IPS DF 6.9 (cell line): Measurements from ENCODE around the gene PBX3.

Experiments used
- DNase-seq: peaks from one replicate; pipeline ENCODE4 v3.0.0-alpha.2; 2013; ENCODE audit warnings: low read depth, low spot score
- H3K27ac ChIP-seq: one replicate; pipeline ENCODE4 v1.5.1; 2013; ENCODE audit warnings: low read length, control low read depth
- H3K27me3 ChIP-seq: 2 replicates; pipeline ENCODE4 v1.6.1; 2013; ENCODE audit warnings: mild to moderate bottlenecking, low read length; ENCODE audit not compliant: control insufficient read depth, insufficient read depth
- H3K36me3 ChIP-seq: 2 replicates; pipeline ENCODE4 v1.6.1; 2013; ENCODE audit warnings: low read length; ENCODE audit not compliant: control insufficient read depth, insufficient read depth
- H3K4me1 ChIP-seq: 2 replicates; pipeline ENCODE4 v1.6.1; 2013; ENCODE audit warnings: low read length; ENCODE audit not compliant: control insufficient read depth, insufficient read depth
- H3K4me3 ChIP-seq: 2 replicates; pipeline ENCODE4 v1.5.1; 2013; ENCODE audit warnings: mild to moderate bottlenecking, low read length
- H3K9me3 ChIP-seq: 2 replicates; pipeline ENCODE4 v1.6.1; 2013; ENCODE audit warnings: low read length, inconsistent platforms; ENCODE audit not compliant: control insufficient read depth, insufficient read depth
- WGBS: extraction: QIAGEN DNeasy Blood & Tissue Kit; methylation state at CpG from one replicate; pipeline ENCODE4 v1.1.7; 2013; ENCODE audit warnings: mixed read lengths, missing lambda C conversion rate; ENCODE audit not compliant: insufficient read length, insufficient coverage; 5-methylcytosine and 5-hydroxymethylcytosine counted together

PBX3 gene

DNA sequence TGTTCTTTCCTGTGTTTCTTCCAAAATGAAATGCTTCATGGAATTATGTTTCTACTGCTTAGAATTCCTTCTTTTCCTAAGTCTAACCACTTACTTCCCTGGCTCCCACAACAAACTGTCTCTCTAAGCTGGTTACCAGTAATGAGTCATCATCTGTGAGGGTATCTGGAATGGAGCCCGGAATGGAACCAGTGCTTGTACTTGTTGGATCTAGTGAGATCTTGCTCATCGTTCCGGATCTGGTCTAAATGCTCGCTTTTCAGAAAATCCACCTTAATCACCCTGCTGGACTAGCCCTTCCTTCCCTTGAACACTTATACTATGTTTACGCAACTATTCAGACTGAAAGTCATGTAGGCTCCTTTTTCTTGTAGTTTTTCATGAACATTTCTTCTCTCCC lies 184.8 kb downstream of the PBX3 start:
- no peaks in the 10 kb centered on the region; the same call in 1 of the 2 replicates for H3K4me1 ChIP-seq
- H3K4me3 ChIP-seq: no peak overlapping the region
- no peaks in the 10 kb centered on the region for H3K27me3 ChIP-seq
- no peaks in the 10 kb centered on the region for H3K36me3 ChIP-seq
- no peak overlapping the region for H3K27ac ChIP-seq
- no peaks in the 10 kb centered on the region for H3K9me3 ChIP-seq
- WGBS: no CpG with 5 or more reads among the region's 5 CpGs
- no peak for DNase-seq

GRCh38 chr9:125932746-125933455 lies 185.7 kb downstream of the PBX3 start:
- H3K4me3 ChIP-seq: no peak overlapping the region
- DNase-seq: no peak
- H3K27me3 ChIP-seq: no peaks in the 10 kb centered on the region
- H3K36me3 ChIP-seq: no peaks in the 10 kb centered on the region
- no peaks in the 10 kb centered on the region for H3K9me3 ChIP-seq
- no peaks in the 10 kb centered on the region; the same call in 1 of the 2 replicates for H3K4me1 ChIP-seq
- H3K27ac ChIP-seq: no peak overlapping the region
- no CpG with 5 or more reads among the region's 5 CpGs for WGBS

- Histone ChIP-seq H3K27me3 (no peaks in the 10 kb centered on the region), H3K36me3 (no peaks in the 10 kb centered on the region; the same call in 1 of the 2 replicates), H3K4me1 (no peaks in the 10 kb centered on the region), H3K27ac (no peak overlapping the region), H3K9me3 (no peaks in the 10 kb centered on the region), H3K4me3 (no peak overlapping the region)
- no CpG with 5 or more reads among the region's 3 CpGs for WGBS
- no peak for DNase-seq
These were observed 195.0 kb downstream of the PBX3 start for GRCh38 chr9:125942125-125942524.

GRCh38 chr9:125943831-125944230 lies 196.7 kb downstream of the PBX3 start:
- Histone ChIP-seq H3K27ac (no peak overlapping the region), H3K36me3 (no peaks in the 10 kb centered on the region), H3K4me3 (no peak overlapping the region), H3K4me1 (no peaks in the 10 kb centered on the region), H3K27me3 (no peaks in the 10 kb centered on the region), H3K9me3 (no peaks in the 10 kb centered on the region)
- no peak for DNase-seq
- no CpG with 5 or more reads among the region's 2 CpGs for WGBS

DNA sequence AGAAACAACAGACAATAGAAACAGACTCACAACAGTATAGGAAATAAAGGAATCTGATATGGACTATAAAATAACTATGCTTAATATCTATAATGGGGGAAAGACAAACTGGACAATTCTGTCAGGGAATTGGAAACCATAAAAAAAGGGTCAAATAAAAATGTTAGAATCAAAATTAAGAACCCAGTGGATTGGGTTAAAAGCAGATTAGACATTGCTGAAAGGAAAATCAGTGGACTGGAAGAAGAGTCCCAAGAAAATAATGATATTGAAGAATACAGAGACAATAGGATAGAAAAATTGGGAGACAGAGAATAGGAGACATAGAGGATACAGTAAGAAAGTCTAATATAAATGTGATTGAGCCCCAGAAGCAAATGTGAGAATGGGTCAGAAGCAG lies 199.2 kb downstream of the PBX3 start:
- Histone ChIP-seq H3K4me3 (no peak overlapping the region), H3K9me3 (no peaks in the 10 kb centered on the region), H3K27ac (no peak overlapping the region), H3K4me1 (no peaks in the 10 kb centered on the region), H3K27me3 (no peaks in the 10 kb centered on the region), H3K36me3 (no peaks in the 10 kb centered on the region)
- DNase-seq: no peak

- whole genome bisulfite sequencing: no CpG with 5 or more reads among the region's 4 CpGs
- no peak overlapping the region for H3K27ac ChIP-seq
- DNase-seq: no peak
These were observed 201.9 kb downstream of the PBX3 start for GRCh38 chr9:125948887-125949596.

GRCh38 chr9:125949703-125950460 lies 202.7 kb downstream of the PBX3 start:
- Histone ChIP-seq H3K27ac (no peak overlapping the region), H3K27me3 (no peaks in the 10 kb centered on the region), H3K9me3 (no peaks in the 10 kb centered on the region), H3K4me3 (no peak overlapping the region), H3K4me1 (no peaks in the 10 kb centered on the region), H3K36me3 (no peaks in the 10 kb centered on the region)
- DNase-seq: no peak
- whole genome bisulfite sequencing: 100% methylated on average over 2 of the region's 9 CpGs

More at GRCh38 chr9:125948887-125949596, 201.9 kb downstream of the PBX3 start:
- Histone ChIP-seq H3K9me3 (no peaks in the 10 kb centered on the region), H3K36me3 (no peaks in the 10 kb centered on the region), H3K27me3 (no peaks in the 10 kb centered on the region), H3K4me3 (no peak overlapping the region), H3K4me1 (no peaks in the 10 kb centered on the region)

- no peaks in the 10 kb centered on the region for H3K9me3 ChIP-seq
- no peaks in the 10 kb centered on the region for H3K4me1 ChIP-seq
- H3K36me3 ChIP-seq: no peaks in the 10 kb centered on the region
- 100% methylated on average over 1 of the region's 4 CpGs for WGBS
- DNase-seq: peak; percentile 92
- no peaks in the 10 kb centered on the region for H3K27me3 ChIP-seq
- H3K27ac ChIP-seq: no peak overlapping the region
- no peak overlapping the region for H3K4me3 ChIP-seq
These were observed 203.8 kb downstream of the PBX3 start for GRCh38 chr9:125950880-125951471.

GRCh38 chr9:125953314-125954019 lies 206.3 kb downstream of the PBX3 start:
- Histone ChIP-seq H3K36me3 (no peaks in the 10 kb centered on the region), H3K4me1 (0 out of 2 replicates have a peak, but pooled peaks cover 1% of the 10 kb centered on the region), H3K27me3 (no peaks in the 10 kb centered on the region), H3K4me3 (no peak overlapping the region), H3K9me3 (no peaks in the 10 kb centered on the region), H3K27ac (no peak overlapping the region)
- no peak for DNase-seq
- WGBS: no CpG with 5 or more reads among the region's 12 CpGs

- Histone ChIP-seq H3K27ac (no peak overlapping the region), H3K27me3 (no peaks in the 10 kb centered on the region)
- WGBS: no CpG with 5 or more reads among the region's 5 CpGs
These were observed 208.9 kb downstream of the PBX3 start for GRCh38 chr9:125956102-125956501.

More at GRCh38 chr9:125956102-125956501, 208.9 kb downstream of the PBX3 start:
- no peaks in the 10 kb centered on the region for H3K9me3 ChIP-seq
- no peak overlapping the region for H3K4me3 ChIP-seq
- 0 out of 2 replicates have a peak, but pooled peaks cover 1% of the 10 kb centered on the region for H3K4me1 ChIP-seq
- H3K36me3 ChIP-seq: 0 out of 2 replicates have a peak, but pooled peaks cover 2% of the 10 kb centered on the region
- DNase-seq: no peak
